Neural crest cell (in vitro differentiated cells): Measurements from ENCODE around the gene NDUFS6. TPM values are rescaled to one million over a fixed set of nuclear protein-coding genes. Genes with fewer than 3 reads are reported as not detected.

Source experiments
- DNase-seq: peaks from one replicate; pipeline ENCODE4 v3.0.0; 2021; ENCODE audit warnings: low read depth, mixed read lengths, low spot score
- H3K27ac Mint-ChIP-seq: one replicate; pipeline ENCODE4 v1.8.0; 2021; ENCODE audit warnings: mild to moderate bottlenecking, mixed read lengths; ENCODE audit not compliant: unreplicated experiment
- H3K27me3 Mint-ChIP-seq: 2 replicates; pipeline ENCODE4 v1.8.0; 2021; ENCODE audit warnings: low read depth, mild to moderate bottlenecking, mixed read lengths
- H3K36me3 Mint-ChIP-seq: 2 replicates; pipeline ENCODE4 v1.8.0; 2021; ENCODE audit warnings: low read depth, mild to moderate bottlenecking, mixed read lengths
- H3K4me1 Mint-ChIP-seq: 2 replicates; pipeline ENCODE4 v1.8.0; 2021; ENCODE audit warnings: mixed read lengths
- H3K4me3 Mint-ChIP-seq: one replicate; pipeline ENCODE4 v1.8.0; 2021; ENCODE audit warnings: mild to moderate bottlenecking, mixed read lengths
- H3K9me3 Mint-ChIP-seq: 2 replicates; pipeline ENCODE4 v1.8.0; 2021; ENCODE audit warnings: mixed read lengths
- CTCF ChIP-seq: fragments of 200-600 bp; sonication (generic); conservative IDR thresholded peaks from 2 replicates; pipeline ENCODE4 v1.5.0; 2021; ENCODE audit warnings: antibody characterized with exemption, mild to moderate bottlenecking
- total RNA-seq: library from RNA; stranded (reverse); gene quantifications from 2 replicates; pipeline ENCODE4 v1.2.1, GENCODE V29; 2021

NDUFS6 gene
- total RNA-seq, 1 donor from 2014 or later: 50.2 TPM

GRCh38 chr5:1763548-1763911 is 37.7 kb upstream of the NDUFS6 start:
- no peak overlapping the region for H3K27ac Mint-ChIP-seq
- peak; percentile 53 for DNase-seq

GRCh38 chr5:1763960-1764605 is 37.1 kb upstream of the NDUFS6 start:
- DNase-seq: no peak

More at GRCh38 chr5:1763548-1763911, 37.7 kb upstream of the NDUFS6 start:
- H3K36me3 Mint-ChIP-seq: no peaks in the 10 kb centered on the region
- H3K4me3 Mint-ChIP-seq: no peak overlapping the region
- peak; percentile 69 for TF ChIP-seq CTCF
- H3K27me3 Mint-ChIP-seq: no peaks in the 10 kb centered on the region
- H3K9me3 Mint-ChIP-seq: no peaks in the 10 kb centered on the region
- peaks cover 17% of the 10 kb centered on the region for H3K4me1 Mint-ChIP-seq

GRCh38 chr5:1764606-1764960 is 36.6 kb upstream of the NDUFS6 start:
- Mint-ChIP-seq H3K9me3 (no peaks in the 10 kb centered on the region), H3K27ac (no peak overlapping the region), H3K36me3 (no peaks in the 10 kb centered on the region), H3K27me3 (no peaks in the 10 kb centered on the region), H3K4me3 (no peak overlapping the region), H3K4me1 (peaks cover 17% of the 10 kb centered on the region)
- no peak for TF ChIP-seq CTCF
- DNase-seq: no peak

More at GRCh38 chr5:1763960-1764605, 37.1 kb upstream of the NDUFS6 start:
- no peaks in the 10 kb centered on the region for H3K27me3 Mint-ChIP-seq
- peaks cover 17% of the 10 kb centered on the region for H3K4me1 Mint-ChIP-seq
- no peaks in the 10 kb centered on the region for H3K36me3 Mint-ChIP-seq
- TF ChIP-seq CTCF: no peak
- H3K9me3 Mint-ChIP-seq: no peaks in the 10 kb centered on the region
- no peak overlapping the region for H3K4me3 Mint-ChIP-seq
- no peak overlapping the region for H3K27ac Mint-ChIP-seq

- Mint-ChIP-seq H3K27me3 (no peaks in the 10 kb centered on the region), H3K36me3 (no peaks in the 10 kb centered on the region), H3K27ac (no peak overlapping the region), H3K4me3 (no peak overlapping the region), H3K9me3 (no peaks in the 10 kb centered on the region), H3K4me1 (peaks cover 17% of the 10 kb centered on the region)
- DNase-seq: no peak
- no peak for TF ChIP-seq CTCF
These were observed 35.9 kb upstream of the NDUFS6 start for GRCh38 chr5:1765141-1765879.

GRCh38 chr5:1765880-1766235 is 35.3 kb upstream of the NDUFS6 start:
- Mint-ChIP-seq H3K4me3 (no peak overlapping the region), H3K4me1 (peaks cover 17% of the 10 kb centered on the region), H3K27me3 (peaks cover 2% of the 10 kb centered on the region), H3K9me3 (no peaks in the 10 kb centered on the region), H3K27ac (no peak overlapping the region), H3K36me3 (no peaks in the 10 kb centered on the region)
- TF ChIP-seq CTCF: no peak
- DNase-seq: no peak
